HL-60 (cell line): ENCODE measurements around the gene TMCO6.
A peak's percentile ranks its signal among the peaks of the same experiment; 100 is the strongest.
"Not testable (repeated sequence)": the region's sequence is repeated elsewhere in the genome, so short reads cannot be mapped to it uniquely, and the experiment has no call there.

Source experiments
- DNase-seq, 2 experiments: peaks; one replicate each; pipeline ENCODE4 v3.0.0-alpha.2; 2010 to 2020; ENCODE audit warnings: low read depth in 1 of 2, low spot score in 1 of 2
- H3K27ac ChIP-seq: fragments of 250-450 bp; sonication (Bioruptor Pico); replicated peaks from 2 replicates; pipeline ENCODE4 v1.5.1; 2020; ENCODE audit warnings: mild to moderate bottlenecking, moderate library complexity
- H3K27me3 ChIP-seq: fragments of 250-450 bp; sonication (Bioruptor Pico); 2 replicates; pipeline ENCODE4 v1.5.1; 2021; ENCODE audit warnings: mild to moderate bottlenecking, moderate library complexity; ENCODE audit not compliant: insufficient read depth, poor library complexity, severe bottlenecking
- H3K4me3 ChIP-seq: replicated peaks from 2 replicates; pipeline ENCODE4 v1.5.1; 2011; ENCODE audit warnings: mild to moderate bottlenecking, control low read depth, low read length; ENCODE audit not compliant: insufficient read depth
- GABPA ChIP-seq: IDR thresholded peaks from 2 replicates; pipeline ENCODE4 v1.6.1; 2012; ENCODE audit warnings: low read depth
- POLR2AphosphoS5 ChIP-seq: IDR thresholded peaks from 2 replicates; pipeline ENCODE4 v1.6.1; 2012; ENCODE audit warnings: low read depth
- SPI1 ChIP-seq: IDR thresholded peaks from 2 replicates; pipeline ENCODE4 v1.6.1; 2012; ENCODE audit warnings: low read depth, mild to moderate bottlenecking, borderline replicate concordance
- TF ChIP-seq, protein P1 (sequence below): IDR thresholded peaks from 2 replicates; pipeline ENCODE4 v1.6.1; 2012; ENCODE audit warnings: low read depth; ENCODE audit not compliant: insufficient replicate concordance
- TF ChIP-seq, protein P2 (sequence below): IDR thresholded peaks from one replicate; pipeline ENCODE4 v1.5.1; 2011; ENCODE audit warnings: low read length, control low read depth, inconsistent platforms; ENCODE audit not compliant: insufficient read depth

Gene TMCO6

DNA sequence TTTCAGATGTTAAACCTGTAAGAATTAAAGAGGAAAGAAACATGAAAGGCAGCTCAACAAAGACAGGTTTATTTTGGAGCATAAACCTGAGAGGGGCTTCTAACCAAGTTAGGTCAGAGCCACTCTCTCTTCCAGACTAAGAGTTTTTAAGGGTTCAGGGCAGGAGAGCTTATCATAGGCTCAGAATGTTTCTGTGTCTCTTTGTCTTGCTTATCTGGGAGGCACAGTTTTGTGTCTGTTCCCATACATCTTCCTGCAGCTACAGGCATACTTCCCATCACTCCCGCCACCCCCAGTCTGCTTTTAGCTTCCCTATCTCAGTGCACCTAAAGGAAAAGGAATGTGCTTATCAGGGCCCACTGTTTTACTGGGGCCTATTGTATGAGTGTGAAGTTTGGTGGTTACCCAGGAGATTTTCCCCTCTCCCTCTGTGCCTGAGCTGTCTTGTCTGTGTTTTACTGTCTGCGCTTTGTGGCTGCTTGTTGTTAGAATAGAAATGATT is 28.2 kb upstream of the TMCO6 start:
- H3K27ac ChIP-seq, result peak overlapping the region; percentile 35
- TF ChIP-seq POLR2AphosphoS5 (no peak), SPI1 (no peak), GABPA (no peak)
- TF ChIP-seq, protein P1, sequence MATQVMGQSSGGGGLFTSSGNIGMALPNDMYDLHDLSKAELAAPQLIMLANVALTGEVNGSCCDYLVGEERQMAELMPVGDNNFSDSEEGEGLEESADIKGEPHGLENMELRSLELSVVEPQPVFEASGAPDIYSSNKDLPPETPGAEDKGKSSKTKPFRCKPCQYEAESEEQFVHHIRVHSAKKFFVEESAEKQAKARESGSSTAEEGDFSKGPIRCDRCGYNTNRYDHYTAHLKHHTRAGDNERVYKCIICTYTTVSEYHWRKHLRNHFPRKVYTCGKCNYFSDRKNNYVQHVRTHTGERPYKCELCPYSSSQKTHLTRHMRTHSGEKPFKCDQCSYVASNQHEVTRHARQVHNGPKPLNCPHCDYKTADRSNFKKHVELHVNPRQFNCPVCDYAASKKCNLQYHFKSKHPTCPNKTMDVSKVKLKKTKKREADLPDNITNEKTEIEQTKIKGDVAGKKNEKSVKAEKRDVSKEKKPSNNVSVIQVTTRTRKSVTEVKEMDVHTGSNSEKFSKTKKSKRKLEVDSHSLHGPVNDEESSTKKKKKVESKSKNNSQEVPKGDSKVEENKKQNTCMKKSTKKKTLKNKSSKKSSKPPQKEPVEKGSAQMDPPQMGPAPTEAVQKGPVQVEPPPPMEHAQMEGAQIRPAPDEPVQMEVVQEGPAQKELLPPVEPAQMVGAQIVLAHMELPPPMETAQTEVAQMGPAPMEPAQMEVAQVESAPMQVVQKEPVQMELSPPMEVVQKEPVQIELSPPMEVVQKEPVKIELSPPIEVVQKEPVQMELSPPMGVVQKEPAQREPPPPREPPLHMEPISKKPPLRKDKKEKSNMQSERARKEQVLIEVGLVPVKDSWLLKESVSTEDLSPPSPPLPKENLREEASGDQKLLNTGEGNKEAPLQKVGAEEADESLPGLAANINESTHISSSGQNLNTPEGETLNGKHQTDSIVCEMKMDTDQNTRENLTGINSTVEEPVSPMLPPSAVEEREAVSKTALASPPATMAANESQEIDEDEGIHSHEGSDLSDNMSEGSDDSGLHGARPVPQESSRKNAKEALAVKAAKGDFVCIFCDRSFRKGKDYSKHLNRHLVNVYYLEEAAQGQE, result no peak
- TF ChIP-seq, protein P2, sequence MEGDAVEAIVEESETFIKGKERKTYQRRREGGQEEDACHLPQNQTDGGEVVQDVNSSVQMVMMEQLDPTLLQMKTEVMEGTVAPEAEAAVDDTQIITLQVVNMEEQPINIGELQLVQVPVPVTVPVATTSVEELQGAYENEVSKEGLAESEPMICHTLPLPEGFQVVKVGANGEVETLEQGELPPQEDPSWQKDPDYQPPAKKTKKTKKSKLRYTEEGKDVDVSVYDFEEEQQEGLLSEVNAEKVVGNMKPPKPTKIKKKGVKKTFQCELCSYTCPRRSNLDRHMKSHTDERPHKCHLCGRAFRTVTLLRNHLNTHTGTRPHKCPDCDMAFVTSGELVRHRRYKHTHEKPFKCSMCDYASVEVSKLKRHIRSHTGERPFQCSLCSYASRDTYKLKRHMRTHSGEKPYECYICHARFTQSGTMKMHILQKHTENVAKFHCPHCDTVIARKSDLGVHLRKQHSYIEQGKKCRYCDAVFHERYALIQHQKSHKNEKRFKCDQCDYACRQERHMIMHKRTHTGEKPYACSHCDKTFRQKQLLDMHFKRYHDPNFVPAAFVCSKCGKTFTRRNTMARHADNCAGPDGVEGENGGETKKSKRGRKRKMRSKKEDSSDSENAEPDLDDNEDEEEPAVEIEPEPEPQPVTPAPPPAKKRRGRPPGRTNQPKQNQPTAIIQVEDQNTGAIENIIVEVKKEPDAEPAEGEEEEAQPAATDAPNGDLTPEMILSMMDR, result no peak
- no peak overlapping the region for H3K4me3 ChIP-seq
- peak in 1 of 2 experiments; percentile 53 for DNase-seq
- H3K27me3 ChIP-seq, result no peaks in the 10 kb centered on the region

DNA sequence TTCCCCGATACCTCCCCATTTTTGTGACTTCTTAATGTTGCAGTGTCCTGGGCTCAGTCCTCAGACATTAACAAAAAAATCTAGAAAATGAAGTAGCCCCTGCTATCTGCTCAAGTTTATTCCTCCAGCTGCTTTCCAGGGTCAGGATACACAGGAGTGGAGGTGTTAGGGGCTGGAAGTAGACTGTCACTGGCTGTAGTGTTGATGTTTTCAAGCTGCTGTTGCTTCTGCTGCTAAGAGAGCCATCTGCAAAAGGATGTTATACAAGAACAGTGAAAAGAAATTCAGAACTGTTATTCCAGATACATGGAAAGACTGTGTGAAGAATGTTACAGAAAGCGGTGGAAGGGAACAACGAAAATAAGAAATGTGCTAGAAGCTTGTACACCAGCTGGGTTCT is 16.9 kb upstream of the TMCO6 start:
- no peak for TF ChIP-seq POLR2AphosphoS5
- TF ChIP-seq GABPA, result no peak
- TF ChIP-seq, protein P2, result no peak
- H3K27ac ChIP-seq, result no peak overlapping the region
- no peak for DNase-seq
- no peaks in the 10 kb centered on the region for H3K27me3 ChIP-seq
- no peak overlapping the region for H3K4me3 ChIP-seq

DNA sequence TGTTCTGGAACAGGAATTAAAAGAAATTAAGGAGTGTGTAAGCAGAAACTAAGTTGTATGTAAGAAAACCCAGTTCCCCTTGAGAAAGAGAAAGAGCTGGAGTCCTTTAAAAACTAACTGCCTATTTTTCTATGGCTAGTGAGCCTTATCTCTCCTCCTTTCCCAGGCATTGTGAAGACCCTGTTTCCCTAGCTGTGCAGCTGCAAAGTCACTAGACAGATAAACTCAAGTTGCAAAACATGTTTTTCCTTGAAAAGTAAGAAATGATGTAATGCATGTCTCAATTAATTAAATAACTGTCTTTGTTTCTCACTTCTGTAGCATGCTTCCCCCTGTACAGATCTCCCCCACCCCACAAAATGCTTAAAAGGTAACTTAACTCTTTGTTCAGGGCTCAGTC is 16.2 kb upstream of the TMCO6 start:
- not testable (repeated sequence) for H3K4me3 ChIP-seq, DNase-seq, H3K27ac ChIP-seq, H3K27me3 ChIP-seq

DNA sequence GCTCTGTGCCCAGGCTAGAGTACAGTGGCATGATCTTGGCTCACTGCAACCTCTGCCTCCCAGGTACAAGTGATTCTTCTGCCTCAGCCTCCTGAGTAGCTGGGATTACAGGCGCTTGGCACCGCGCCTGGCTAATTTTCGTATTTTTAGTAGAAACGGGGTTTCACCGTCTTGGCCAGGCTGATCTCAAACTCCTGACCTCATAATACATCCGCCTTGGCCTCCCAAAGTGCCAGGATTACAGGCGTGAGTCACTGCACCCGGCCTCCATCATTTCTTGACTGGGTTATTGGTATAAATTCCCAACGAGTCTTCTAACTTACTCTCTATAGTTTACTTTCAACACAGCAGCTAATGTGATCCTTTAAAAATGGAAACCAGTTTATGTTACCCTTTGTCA is 14.4 kb upstream of the TMCO6 start:
- not testable (repeated sequence) for H3K27me3 ChIP-seq, DNase-seq, H3K27ac ChIP-seq, H3K4me3 ChIP-seq

DNA sequence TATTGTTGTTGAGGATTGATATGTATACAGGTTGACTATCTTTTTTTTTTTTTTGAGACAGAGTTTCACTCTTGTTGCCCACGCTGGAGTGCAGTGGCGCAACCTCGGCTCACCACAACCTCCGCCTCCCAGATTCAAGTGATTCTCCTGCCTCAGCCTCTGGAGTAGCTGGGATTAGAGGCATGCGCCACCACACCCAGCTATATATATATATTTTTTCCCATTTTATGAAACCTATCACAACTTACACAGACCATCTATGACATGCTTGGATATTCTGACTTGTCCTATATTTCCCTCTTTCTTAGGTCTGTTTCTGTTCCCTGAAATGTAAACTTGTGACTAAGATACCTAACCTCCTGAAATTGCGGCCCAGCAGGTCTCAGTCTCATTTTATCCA is 11.3 kb upstream of the TMCO6 start:
- Histone ChIP-seq H3K27me3 (no peaks in the 10 kb centered on the region), H3K4me3 (no peak overlapping the region), H3K27ac (no peak overlapping the region)
- DNase-seq, result no peak
- no peak for TF ChIP-seq POLR2AphosphoS5
- TF ChIP-seq, protein P2, result no peak
- TF ChIP-seq, protein P1, result no peak
- no peak for TF ChIP-seq SPI1
- no peak for TF ChIP-seq GABPA
